ENCODE data around the gene RHCE. TPM values are rescaled to one million over a fixed set of nuclear protein-coding genes. Genes with fewer than 3 reads are reported as not detected.
"Not testable (repeated sequence)": the region's sequence is repeated elsewhere in the genome, so short reads cannot be mapped to it uniquely, and the experiment has no call there.

RHCE gene
- total RNA-seq, 3 donors from 2014 or later: 0.39 TPM; not detected in 2

DNA sequence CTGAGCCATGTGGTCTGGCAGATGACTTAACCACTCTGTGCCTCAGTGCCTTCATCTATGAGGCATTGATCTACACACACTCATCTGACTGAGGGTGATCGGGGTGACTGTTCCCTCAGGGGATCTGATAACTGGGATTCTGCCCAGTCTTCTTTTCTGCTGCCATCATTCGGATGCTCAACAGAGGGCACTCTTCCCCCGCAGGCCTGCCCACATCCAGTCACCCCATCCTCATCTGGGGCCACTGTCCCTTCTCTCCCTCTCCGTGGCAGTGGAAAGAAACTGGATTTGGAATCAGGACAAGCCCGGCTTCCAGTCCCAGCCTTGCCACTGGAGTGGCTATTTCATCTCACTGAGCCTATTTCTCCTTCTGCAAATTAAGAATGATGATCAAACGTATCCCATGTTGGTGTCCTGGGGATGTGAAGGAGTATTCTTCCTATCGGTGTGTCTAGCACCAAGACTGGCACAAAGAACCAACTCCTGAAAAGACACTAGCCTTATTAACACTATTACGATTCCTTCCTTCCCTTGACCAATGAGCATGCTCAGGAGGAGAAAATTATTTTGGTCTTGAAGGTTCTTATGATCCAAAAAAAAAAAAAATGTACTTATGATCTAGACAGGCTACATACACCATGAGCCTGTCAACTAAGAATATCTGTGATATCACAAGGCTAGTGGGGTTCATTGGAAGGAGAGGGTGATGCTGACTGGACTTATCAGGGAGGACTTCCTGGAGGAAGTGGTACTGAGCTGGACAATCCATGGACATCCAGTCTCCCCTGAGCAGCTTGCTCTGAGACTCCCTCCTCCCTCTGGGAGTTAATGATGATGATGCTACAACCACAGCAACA, 17.4 kb downstream of the RHCE start:
- H3K4me1 ChIP-seq (ENCODE audit: low read depth); H3K9me3 ChIP-seq; H3K36me3 ChIP-seq (ENCODE audit: low read depth); DNase-seq; H3K4me3 ChIP-seq: not testable (repeated sequence)
- ATAC-seq: peak; percentile 74
- intact Hi-C loops (cut with DNase I, micrococcal nuclease): loop anchor here in 1 of 2 donors (10.0 kb wide), 1 partner anchor 122 kb away; no protein-coding TSS in a partner anchor

GRCh38 chr1:25398079-25398478, 22.5 kb downstream of the RHCE start:
- H3K4me3 ChIP-seq; H3K4me1 ChIP-seq (ENCODE audit: low read depth); H3K36me3 ChIP-seq (ENCODE audit: low read depth); ATAC-seq; H3K9me3 ChIP-seq; intact Hi-C loops (cut with DNase I, micrococcal nuclease); DNase-seq: not testable (repeated sequence)

DNA sequence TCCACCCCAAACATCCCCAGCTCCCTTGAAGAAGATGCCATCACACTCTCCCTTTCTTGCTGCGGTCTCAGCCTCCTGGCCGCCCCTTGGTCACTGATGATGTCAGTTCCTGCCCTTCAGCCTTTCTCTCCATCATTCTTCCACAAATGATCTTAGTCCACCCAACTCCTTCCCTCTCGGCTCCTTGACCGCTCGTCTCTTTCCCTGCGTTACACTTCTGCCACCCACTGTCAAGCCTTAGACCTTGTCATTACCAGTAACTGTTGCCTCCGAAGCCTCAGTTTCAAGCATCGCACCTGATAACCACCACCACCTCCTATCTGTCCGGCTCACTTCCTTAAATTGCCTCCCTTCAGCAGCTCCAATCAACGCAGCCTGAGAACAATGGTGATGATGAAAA, 23.1 kb downstream of the RHCE start:
- H3K9me3 ChIP-seq; H3K4me3 ChIP-seq; H3K4me1 ChIP-seq (ENCODE audit: low read depth); DNase-seq; intact Hi-C loops (cut with DNase I, micrococcal nuclease); H3K36me3 ChIP-seq (ENCODE audit: low read depth); ATAC-seq: not testable (repeated sequence)

- H3K36me3 ChIP-seq (ENCODE audit: low read depth): no peaks in the 10 kb centered on the region
- TF ChIP-seq, protein P1, sequence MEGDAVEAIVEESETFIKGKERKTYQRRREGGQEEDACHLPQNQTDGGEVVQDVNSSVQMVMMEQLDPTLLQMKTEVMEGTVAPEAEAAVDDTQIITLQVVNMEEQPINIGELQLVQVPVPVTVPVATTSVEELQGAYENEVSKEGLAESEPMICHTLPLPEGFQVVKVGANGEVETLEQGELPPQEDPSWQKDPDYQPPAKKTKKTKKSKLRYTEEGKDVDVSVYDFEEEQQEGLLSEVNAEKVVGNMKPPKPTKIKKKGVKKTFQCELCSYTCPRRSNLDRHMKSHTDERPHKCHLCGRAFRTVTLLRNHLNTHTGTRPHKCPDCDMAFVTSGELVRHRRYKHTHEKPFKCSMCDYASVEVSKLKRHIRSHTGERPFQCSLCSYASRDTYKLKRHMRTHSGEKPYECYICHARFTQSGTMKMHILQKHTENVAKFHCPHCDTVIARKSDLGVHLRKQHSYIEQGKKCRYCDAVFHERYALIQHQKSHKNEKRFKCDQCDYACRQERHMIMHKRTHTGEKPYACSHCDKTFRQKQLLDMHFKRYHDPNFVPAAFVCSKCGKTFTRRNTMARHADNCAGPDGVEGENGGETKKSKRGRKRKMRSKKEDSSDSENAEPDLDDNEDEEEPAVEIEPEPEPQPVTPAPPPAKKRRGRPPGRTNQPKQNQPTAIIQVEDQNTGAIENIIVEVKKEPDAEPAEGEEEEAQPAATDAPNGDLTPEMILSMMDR (IDR thresholded peaks at IDR 0.05): no peak
- H3K9me3 ChIP-seq: no peaks in the 10 kb centered on the region
- intact Hi-C loops (cut with DNase I, micrococcal nuclease): no loop called here
- DNase-seq (peak in 1 of 3 donors; percentile 6), ATAC-seq (peak; percentile 36)
- no peaks in the 10 kb centered on the region for H3K4me1 ChIP-seq (ENCODE audit: low read depth)
- no peak overlapping the region for H3K4me3 ChIP-seq
Observed at GRCh38 chr1:25392841-25393240, 27.8 kb downstream of the RHCE start.

DNA sequence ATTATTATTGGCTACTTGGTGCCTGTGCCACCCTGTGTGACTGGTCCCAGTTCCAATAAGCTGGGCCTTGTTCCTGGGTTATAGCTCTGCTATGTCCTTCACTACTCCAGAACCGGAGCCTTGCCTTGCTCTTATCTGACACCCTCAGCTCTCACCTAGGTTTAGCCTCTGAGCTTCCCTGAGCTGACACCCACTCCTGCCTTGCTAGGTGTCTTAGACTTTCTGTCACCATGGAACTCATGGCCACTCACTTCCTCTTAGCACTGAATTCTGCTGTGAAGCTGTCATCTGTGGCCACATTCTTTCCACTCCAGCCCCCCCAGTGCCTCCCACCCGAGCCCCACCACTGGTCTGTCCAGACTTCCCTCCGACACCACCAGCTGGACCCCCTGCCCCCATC, 30.9 kb downstream of the RHCE start:
- H3K4me1 ChIP-seq (ENCODE audit: low read depth); ATAC-seq: not testable (repeated sequence)

DNA sequence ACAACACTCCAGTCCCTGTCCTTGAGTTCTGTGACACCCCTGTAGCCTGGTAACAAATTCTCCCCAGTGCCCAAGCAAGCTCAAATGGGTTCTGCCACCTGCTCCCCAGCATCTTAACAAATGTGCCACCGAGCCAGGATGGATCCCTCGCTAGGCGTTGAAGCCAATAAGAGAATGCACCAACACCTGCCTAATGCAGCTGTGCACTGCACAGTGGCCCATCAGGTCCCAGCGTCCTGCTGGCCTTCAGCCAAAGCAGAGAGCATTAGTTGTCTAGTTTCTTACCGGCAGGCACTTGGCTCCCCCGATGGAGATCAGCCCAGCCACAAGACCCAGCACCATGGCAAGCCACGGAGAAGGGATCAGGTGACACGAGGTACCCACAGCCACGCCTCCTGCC, 31.9 kb downstream of the RHCE start:
- H3K4me1 ChIP-seq (ENCODE audit: low read depth); H3K9me3 ChIP-seq; intact Hi-C loops (cut with DNase I, micrococcal nuclease); ATAC-seq; H3K36me3 ChIP-seq (ENCODE audit: low read depth); DNase-seq; H3K4me3 ChIP-seq: not testable (repeated sequence)

More for the DNA sequence above, 30.9 kb downstream of the RHCE start:
- intact Hi-C loops (cut with DNase I, micrococcal nuclease); H3K9me3 ChIP-seq; DNase-seq; H3K4me3 ChIP-seq; H3K36me3 ChIP-seq (ENCODE audit: low read depth): not testable (repeated sequence)

GRCh38 chr1:25387096-25387495, 33.5 kb downstream of the RHCE start:
- H3K9me3 ChIP-seq; H3K36me3 ChIP-seq (ENCODE audit: low read depth); intact Hi-C loops (cut with DNase I, micrococcal nuclease); DNase-seq; ATAC-seq; H3K4me1 ChIP-seq (ENCODE audit: low read depth); H3K4me3 ChIP-seq: not testable (repeated sequence)

DNA sequence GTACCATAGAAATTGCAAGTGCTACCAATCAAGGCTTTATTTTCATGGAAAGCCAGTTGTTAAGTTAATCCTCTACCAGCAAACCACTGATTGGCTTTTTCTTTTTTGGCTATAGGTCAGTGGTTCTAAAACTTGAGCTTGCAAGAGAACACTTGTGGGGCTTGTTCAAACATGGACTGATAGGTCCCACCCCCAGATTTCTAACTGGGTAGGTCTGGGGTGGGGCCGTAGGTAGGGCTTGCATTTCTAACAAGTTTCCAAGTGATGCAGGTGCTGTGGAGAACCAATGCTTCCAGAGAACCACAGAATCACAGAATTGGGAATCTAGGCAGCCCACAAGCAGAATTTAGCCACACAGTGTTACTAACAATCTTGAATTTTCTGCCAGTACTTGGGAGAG, 36.8 kb downstream of the RHCE start:
- intact Hi-C loops (cut with DNase I, micrococcal nuclease); H3K9me3 ChIP-seq; ATAC-seq; H3K4me3 ChIP-seq; DNase-seq; H3K36me3 ChIP-seq (ENCODE audit: low read depth); H3K4me1 ChIP-seq (ENCODE audit: low read depth): not testable (repeated sequence)

DNA sequence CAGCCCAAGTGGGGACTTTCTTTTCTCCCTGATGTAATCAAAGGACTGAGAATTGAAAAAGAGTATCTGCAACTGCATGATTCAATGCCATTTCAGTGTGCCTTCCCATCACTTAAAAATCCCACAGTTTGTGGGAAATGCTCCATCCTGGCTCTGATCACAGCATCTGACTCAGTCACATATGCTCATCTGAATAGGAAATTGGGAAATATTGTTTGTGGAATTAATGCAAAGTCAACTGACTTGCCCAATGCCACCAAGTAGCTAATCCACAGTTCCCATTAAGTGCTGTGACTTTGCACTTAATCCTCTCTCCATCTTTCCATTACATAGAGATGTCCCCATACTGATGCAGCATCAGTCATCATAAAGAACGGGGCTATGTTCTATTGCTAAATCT, 37.5 kb downstream of the RHCE start:
- intact Hi-C loops (cut with DNase I, micrococcal nuclease): not testable (repeated sequence)

GRCh38 chr1:25382543-25382942, 38.1 kb downstream of the RHCE start:
- DNase-seq; ATAC-seq; H3K4me1 ChIP-seq (ENCODE audit: low read depth); intact Hi-C loops (cut with DNase I, micrococcal nuclease); H3K9me3 ChIP-seq; H3K4me3 ChIP-seq; H3K36me3 ChIP-seq (ENCODE audit: low read depth): not testable (repeated sequence)

More for the DNA sequence above, 37.5 kb downstream of the RHCE start:
- not testable (repeated sequence) for H3K9me3 ChIP-seq; H3K4me1 ChIP-seq (ENCODE audit: low read depth); DNase-seq; H3K36me3 ChIP-seq (ENCODE audit: low read depth); ATAC-seq; H3K4me3 ChIP-seq

DNA sequence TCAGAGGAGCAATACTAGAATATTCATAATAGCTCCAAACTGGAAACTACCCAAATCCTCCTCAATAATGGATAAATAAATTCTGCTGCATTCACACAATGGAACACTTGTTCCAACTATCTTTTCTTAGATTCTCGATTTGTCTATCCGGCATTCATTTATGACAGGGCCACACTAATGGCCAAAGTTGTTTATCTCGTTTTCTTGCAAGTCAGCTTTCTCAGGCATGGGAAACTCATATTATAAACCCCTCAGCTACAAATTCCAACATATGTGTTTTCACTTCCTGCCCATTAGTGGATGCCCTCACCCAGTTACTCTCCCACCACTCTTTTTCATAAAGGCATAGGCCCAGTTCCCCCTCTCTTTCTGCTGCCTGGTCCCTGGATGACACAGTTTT, 42.3 kb downstream of the RHCE start:
- H3K4me1 ChIP-seq (ENCODE audit: low read depth); ATAC-seq; H3K4me3 ChIP-seq; H3K9me3 ChIP-seq; H3K36me3 ChIP-seq (ENCODE audit: low read depth); DNase-seq; intact Hi-C loops (cut with DNase I, micrococcal nuclease): not testable (repeated sequence)

DNA sequence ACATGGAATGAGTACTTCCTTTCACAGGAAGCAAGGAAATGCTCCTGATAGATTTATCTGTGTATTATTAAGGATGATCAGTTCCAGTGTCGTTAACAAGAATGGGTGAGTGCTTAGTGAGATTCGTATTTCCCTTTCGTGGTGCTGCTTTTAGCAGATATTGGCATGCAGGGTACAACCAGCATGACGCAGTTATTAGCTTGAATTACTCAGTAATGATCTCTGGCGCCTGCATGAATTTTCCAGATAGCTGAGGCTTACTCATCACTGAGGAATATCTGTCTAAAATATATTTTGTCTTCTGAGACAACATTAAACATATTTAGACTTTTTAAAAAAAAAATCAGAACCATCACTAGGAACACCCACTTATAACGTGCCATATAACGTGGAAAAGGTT, 48.9 kb downstream of the RHCE start:
- H3K4me1 ChIP-seq (ENCODE audit: low read depth); intact Hi-C loops (cut with DNase I, micrococcal nuclease); H3K4me3 ChIP-seq; H3K36me3 ChIP-seq (ENCODE audit: low read depth); ATAC-seq; DNase-seq; H3K9me3 ChIP-seq: not testable (repeated sequence)

DNA sequence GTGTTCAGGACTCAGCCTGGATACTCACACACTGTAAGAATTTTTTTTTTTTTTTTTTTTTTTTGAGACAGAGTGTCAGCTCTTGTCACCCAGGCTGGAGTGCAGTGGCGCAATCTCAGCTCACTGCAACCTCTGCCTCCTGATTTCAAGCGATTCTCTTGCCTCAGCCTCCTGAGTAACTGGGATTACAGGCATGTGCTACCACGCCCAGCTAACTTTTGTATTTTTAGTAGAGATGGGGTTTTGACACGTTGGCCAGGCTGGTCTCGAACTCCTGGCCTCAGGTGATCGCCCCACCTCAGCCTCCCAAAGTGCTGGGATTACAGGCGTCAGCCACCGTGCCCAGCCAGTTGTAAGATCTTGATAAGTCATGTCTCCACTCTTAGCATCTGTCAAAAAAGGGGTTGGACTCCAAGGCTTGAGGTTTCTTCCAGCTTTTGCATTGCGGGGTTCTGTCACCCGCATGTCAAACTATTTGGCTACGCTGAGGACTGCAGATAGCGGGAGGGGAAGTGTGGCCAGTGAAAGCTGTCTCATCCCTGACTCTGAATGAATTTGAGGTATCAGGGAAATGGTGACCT, 50.8 kb downstream of the RHCE start:
- intact Hi-C loops (cut with DNase I, micrococcal nuclease); DNase-seq; H3K9me3 ChIP-seq; ATAC-seq; H3K4me1 ChIP-seq (ENCODE audit: low read depth); H3K36me3 ChIP-seq (ENCODE audit: low read depth); H3K4me3 ChIP-seq: not testable (repeated sequence)
